NCI-H524 (cell line): Measurements from ENCODE around the gene PPP1R9A.

Source experiments
- DNase-seq, 2 experiments: peaks; one replicate each; lab custom pipeline; 2025; lab: John Stamatoyannopoulos, UW

PPP1R9A gene

GRCh38 chr7:94909179-94909466, 1.7 kb downstream of the PPP1R9A start:
- no peak for DNase-seq

GRCh38 chr7:94912085-94912484, 4.7 kb downstream of the PPP1R9A start:
- DNase-seq = no peak

- DNase-seq = no peak
Measured at GRCh38 chr7:94913391-94913790, 6.0 kb downstream of the PPP1R9A start.

- DNase-seq = no peak
Measured at GRCh38 chr7:94921911-94922310, 14.5 kb downstream of the PPP1R9A start.

- no peak for DNase-seq
Measured at GRCh38 chr7:94922457-94922856, 15.1 kb downstream of the PPP1R9A start.

GRCh38 chr7:94923412-94923811, 16.0 kb downstream of the PPP1R9A start:
- DNase-seq = no peak

GRCh38 chr7:94928168-94928707, 20.8 kb downstream of the PPP1R9A start:
- no peak for DNase-seq

GRCh38 chr7:94933256-94933990, 26.0 kb downstream of the PPP1R9A start:
- DNase-seq = no peak

- DNase-seq = no peak
Measured at GRCh38 chr7:94939395-94939794, 32.0 kb downstream of the PPP1R9A start.

GRCh38 chr7:94940241-94940640, 32.8 kb downstream of the PPP1R9A start:
- no peak for DNase-seq

GRCh38 chr7:94941844-94942632, 34.6 kb downstream of the PPP1R9A start:
- no peak for DNase-seq

- DNase-seq = no peak
Measured at GRCh38 chr7:94943134-94943533, 35.7 kb downstream of the PPP1R9A start.

GRCh38 chr7:94949532-94949931, 42.1 kb downstream of the PPP1R9A start:
- no peak for DNase-seq

- DNase-seq = no peak
Measured at GRCh38 chr7:94955807-94956206, 48.4 kb downstream of the PPP1R9A start.

- DNase-seq = no peak
Measured at GRCh38 chr7:94957061-94957460, 49.7 kb downstream of the PPP1R9A start.

- DNase-seq = no peak
Measured at GRCh38 chr7:94962661-94963060, 55.3 kb downstream of the PPP1R9A start.

GRCh38 chr7:94969434-94970084, 62.2 kb downstream of the PPP1R9A start:
- DNase-seq = no peak

- DNase-seq = no peak
Measured at GRCh38 chr7:94970085-94970576, 62.7 kb downstream of the PPP1R9A start.

- no peak for DNase-seq
Measured at GRCh38 chr7:94971051-94971867, 63.9 kb downstream of the PPP1R9A start.

GRCh38 chr7:94972296-94972695, 64.9 kb downstream of the PPP1R9A start:
- DNase-seq = no peak

GRCh38 chr7:94973844-94974243, 66.5 kb downstream of the PPP1R9A start:
- no peak for DNase-seq

- DNase-seq = no peak
Measured at GRCh38 chr7:94974423-94974822, 67.0 kb downstream of the PPP1R9A start.
